CD14-positive monocyte (primary cell): ENCODE results near the gene DNAL1. TPM values are rescaled to one million over a fixed set of nuclear protein-coding genes. Genes with fewer than 3 reads are reported as not detected.

ENCODE experiments used
- DNase-seq, 3 donors: peaks; one replicate each; pipeline ENCODE4 v3.0.0-alpha.2; 2011 to 2022
- H2AFZ ChIP-seq: 2 replicates; pipeline ENCODE4 v1.6.0; 2012; ENCODE audit warnings: mild to moderate bottlenecking, low read depth, low read length, inconsistent platforms; ENCODE audit not compliant: insufficient read depth, poor library complexity, severe bottlenecking
- H3K27ac ChIP-seq, 2 donors: 1 replicate in 1 of 2; 2 replicates in 1 of 2; pipeline ENCODE4 v1.5.1; 2012 to 2013; ENCODE audit warnings: low read length in 2 of 2, control low read depth in 1 of 2, inconsistent platforms in 1 of 2, low read depth in 1 of 2, mild to moderate bottlenecking in 1 of 2
- H3K27me3 ChIP-seq, 2 donors: one replicate each; pipeline versions ENCODE4 v1.6.0 to v1.6.1; 2011 to 2013; ENCODE audit warnings: low read length in 2 of 2; ENCODE audit not compliant: control insufficient read depth in 2 of 2, insufficient read depth in 2 of 2
- H3K36me3 ChIP-seq, 2 donors: replicated peaks in 1 of 2; 1 replicate in 1 of 2; 2 replicates in 1 of 2; pipeline versions ENCODE4 v1.5.1 to v1.6.1; 2012 to 2013; ENCODE audit warnings: low read length in 2 of 2, control low read depth in 1 of 2, inconsistent platforms in 1 of 2, mild to moderate bottlenecking in 1 of 2; ENCODE audit not compliant: insufficient read depth in 2 of 2, control insufficient read depth in 1 of 2
- H3K4me1 ChIP-seq, 2 donors: 1 replicate in 1 of 2; 2 replicates in 1 of 2; pipeline versions ENCODE4 v1.5.1 to v1.6.1; 2012 to 2013; ENCODE audit warnings: low read length in 2 of 2, control low read depth in 1 of 2, inconsistent platforms in 1 of 2, mild to moderate bottlenecking in 1 of 2, moderate library complexity in 1 of 2; ENCODE audit not compliant: insufficient read depth in 2 of 2, control insufficient read depth in 1 of 2
- H3K4me2 ChIP-seq: replicated peaks from 2 replicates; pipeline ENCODE3; 2012; ENCODE audit warnings: low read length, moderate library complexity, mild to moderate bottlenecking; ENCODE audit not compliant: poor library complexity, severe bottlenecking; ENCODE audit errors: extremely low read depth
- H3K4me3 ChIP-seq, 3 experiments: fragments of 200-600 bp in 1 of 3; sonication (generic) in 1 of 3; replicated peaks in 1 of 3; 1 replicate in 2 of 3; 2 replicates in 1 of 3; pipeline ENCODE4 v1.5.1; 2011 to 2013; ENCODE audit warnings: low read length in 3 of 3, mild to moderate bottlenecking in 3 of 3, control low read depth in 2 of 3, low read depth in 2 of 3, inconsistent platforms in 1 of 3, moderate library complexity in 1 of 3
- H3K79me2 ChIP-seq: 2 replicates; pipeline ENCODE4 v1.6.0; 2012; ENCODE audit warnings: mild to moderate bottlenecking, control low read depth, inconsistent platforms, low read length, moderate library complexity; ENCODE audit not compliant: insufficient read depth
- H3K9ac ChIP-seq: 2 replicates; pipeline ENCODE4 v1.6.0; 2017; ENCODE audit warnings: low read length, mild to moderate bottlenecking; ENCODE audit not compliant: insufficient read depth, poor library complexity, severe bottlenecking
- H3K9me3 ChIP-seq, 2 donors: replicated peaks in 1 of 2; 1 replicate in 1 of 2; 2 replicates in 1 of 2; pipeline versions ENCODE4 v1.5.1 to v1.6.1; 2012 to 2013; ENCODE audit warnings: low read length in 2 of 2, control low read depth in 1 of 2; ENCODE audit not compliant: control insufficient read depth in 1 of 2, insufficient read depth in 1 of 2
- H4K20me1 ChIP-seq: 2 replicates; pipeline ENCODE4 v1.6.0; 2012; ENCODE audit warnings: mild to moderate bottlenecking, low read length, control low read depth, moderate library complexity; ENCODE audit not compliant: insufficient read depth
- H3K27ac Mint-ChIP-seq, 7 donors: one replicate each; pipeline ENCODE4 v1.8.0; 2020; ENCODE audit warnings: mild to moderate bottlenecking in 7 of 7, mixed read lengths in 7 of 7, moderate library complexity in 6 of 7, inconsistent platforms in 2 of 7
- H3K27me3 Mint-ChIP-seq, 3 donors: one replicate each; pipeline ENCODE4 v1.8.0; 2021 to 2022; ENCODE audit warnings: low read depth in 3 of 3, mild to moderate bottlenecking in 3 of 3, mixed read lengths in 3 of 3, moderate library complexity in 3 of 3, inconsistent platforms in 1 of 3
- H3K36me3 Mint-ChIP-seq, 2 donors: one replicate each; pipeline ENCODE4 v1.8.0; 2020; ENCODE audit warnings: mixed read lengths in 2 of 2, inconsistent platforms in 1 of 2, mild to moderate bottlenecking in 1 of 2
- H3K4me1 Mint-ChIP-seq: one replicate; pipeline ENCODE4 v1.8.0; 2020; ENCODE audit warnings: mild to moderate bottlenecking, mixed read lengths
- H3K4me3 Mint-ChIP-seq, 2 donors: one replicate each; pipeline ENCODE4 v1.8.0; 2020; ENCODE audit warnings: mild to moderate bottlenecking in 2 of 2, mixed read lengths in 2 of 2, moderate library complexity in 1 of 2
- H3K9me3 Mint-ChIP-seq, 7 donors: one replicate each; pipeline ENCODE4 v1.8.0; 2020 to 2022; ENCODE audit warnings: mixed read lengths in 7 of 7, mild to moderate bottlenecking in 6 of 7, moderate library complexity in 6 of 7, inconsistent platforms in 2 of 7
- CTCF ChIP-seq: fragments of 200-600 bp; IDR thresholded peaks from one replicate; pipeline ENCODE4 v1.8.0; 2022; ENCODE audit warnings: antibody characterized with exemption, mild to moderate bottlenecking
- WGBS: methylation state at CpG from one replicate; pipeline ENCODE4 v1.1.5; 2013; ENCODE audit warnings: missing lambda C conversion rate; ENCODE audit not compliant: insufficient coverage; 5-methylcytosine and 5-hydroxymethylcytosine counted together
- intact Hi-C, 2 donors: fragments of 100-400 bp; cut with micrococcal nuclease; formaldehyde crosslinking; loops; one replicate each; pipeline versions ENCODE4 v1.15.0 to v1.15.1; 2023
- polyA plus RNA-seq, 3 donors: library from polyadenylated mRNA; depleted of rRNA in 1 of 3; unstranded in 2 of 3; stranded (reverse) in 1 of 3; fragments of 300-500 nt in 2 of 3; fragments of >200 nt in 1 of 3; fragmentation: Illumina TruSeq in 2 of 3; gene quantifications; 1 replicate in 2 of 3; 2 replicates in 1 of 3; pipeline ENCODE4 v1.2.3, GENCODE V29; 2012 to 2021

The DNAL1 gene
- polyA plus RNA-seq, 3 donors: 0.68 to 3.4 (median 2.0) TPM

GRCh38 chr14:73695082-73695481 is 50.3 kb downstream of the DNAL1 start:
- intact Hi-C loops: no loop called here
- H3K4me1 ChIP-seq: peaks cover 0 to 6% of the 10 kb centered on the region in 2 donors
- no peak for DNase-seq
- H3K9me3 ChIP-seq: no peaks in the 10 kb centered on the region
- no peaks in the 10 kb centered on the region for H4K20me1 ChIP-seq
- H3K4me3 ChIP-seq: no peak overlapping the region
- H3K36me3 ChIP-seq: no peaks in the 10 kb centered on the region
- no peak overlapping the region for H3K9ac ChIP-seq
- H3K27me3 Mint-ChIP-seq: peaks cover 0 to 5% (median 0%) of the 10 kb centered on the region in 3 donors
- TF ChIP-seq CTCF: no peak
- peaks cover 0 to 10% of the 10 kb centered on the region in 2 donors for H3K36me3 Mint-ChIP-seq
- H3K4me1 Mint-ChIP-seq: peaks cover 12% of the 10 kb centered on the region
- H3K27ac ChIP-seq: no peak overlapping the region
- H3K27ac Mint-ChIP-seq: no peak overlapping the region
- no peaks in the 10 kb centered on the region for H3K9me3 Mint-ChIP-seq
- H3K4me3 Mint-ChIP-seq: no peak overlapping the region
- H3K27me3 ChIP-seq: no peaks in the 10 kb centered on the region
- WGBS: no CpG with 5 or more reads among the region's 2 CpGs
- no peak overlapping the region for H2AFZ ChIP-seq
- no peak overlapping the region for H3K4me2 ChIP-seq
- no peaks in the 10 kb centered on the region for H3K79me2 ChIP-seq

- peaks cover 12% of the 10 kb centered on the region for H3K4me1 Mint-ChIP-seq
- peaks cover 0 to 5% (median 0%) of the 10 kb centered on the region in 3 donors for H3K27me3 Mint-ChIP-seq
- no peak overlapping the region for H3K4me3 Mint-ChIP-seq
- no peak for DNase-seq
- Histone ChIP-seq H3K36me3 (no peaks in the 10 kb centered on the region), H3K4me2 (no peak overlapping the region), H3K27me3 (no peaks in the 10 kb centered on the region), H3K27ac (peak overlapping the region in 1 of 2 donors; percentile 12), H3K4me3 (no peak overlapping the region), H2AFZ (no peak overlapping the region), H3K79me2 (no peaks in the 10 kb centered on the region), H4K20me1 (no peaks in the 10 kb centered on the region), H3K9ac (no peak overlapping the region), H3K9me3 (no peaks in the 10 kb centered on the region), H3K4me1 (peaks cover 0 to 6% of the 10 kb centered on the region in 2 donors)
- TF ChIP-seq CTCF: no peak
- WGBS: no CpG with 5 or more reads among the region's 2 CpGs
- intact Hi-C loops: no loop called here
- H3K9me3 Mint-ChIP-seq: no peaks in the 10 kb centered on the region
- peak overlapping the region in 4 of 7 donors; percentile 18 to 79 (median 59) for H3K27ac Mint-ChIP-seq
- H3K36me3 Mint-ChIP-seq: peaks cover 0 to 10% of the 10 kb centered on the region in 2 donors
Measured at GRCh38 chr14:73695997-73696396, 51.2 kb downstream of the DNAL1 start.
